HG03097 (cell line): ENCODE results near the gene MBTPS2.

Source experiments
- ATAC-seq: cut with Tn5 transposase; IDR thresholded peaks from one replicate; pipeline ENCODE4 v1.9.1; 2021; ENCODE audit not compliant: unreplicated experiment, low FRiP score

MBTPS2 gene

DNA sequence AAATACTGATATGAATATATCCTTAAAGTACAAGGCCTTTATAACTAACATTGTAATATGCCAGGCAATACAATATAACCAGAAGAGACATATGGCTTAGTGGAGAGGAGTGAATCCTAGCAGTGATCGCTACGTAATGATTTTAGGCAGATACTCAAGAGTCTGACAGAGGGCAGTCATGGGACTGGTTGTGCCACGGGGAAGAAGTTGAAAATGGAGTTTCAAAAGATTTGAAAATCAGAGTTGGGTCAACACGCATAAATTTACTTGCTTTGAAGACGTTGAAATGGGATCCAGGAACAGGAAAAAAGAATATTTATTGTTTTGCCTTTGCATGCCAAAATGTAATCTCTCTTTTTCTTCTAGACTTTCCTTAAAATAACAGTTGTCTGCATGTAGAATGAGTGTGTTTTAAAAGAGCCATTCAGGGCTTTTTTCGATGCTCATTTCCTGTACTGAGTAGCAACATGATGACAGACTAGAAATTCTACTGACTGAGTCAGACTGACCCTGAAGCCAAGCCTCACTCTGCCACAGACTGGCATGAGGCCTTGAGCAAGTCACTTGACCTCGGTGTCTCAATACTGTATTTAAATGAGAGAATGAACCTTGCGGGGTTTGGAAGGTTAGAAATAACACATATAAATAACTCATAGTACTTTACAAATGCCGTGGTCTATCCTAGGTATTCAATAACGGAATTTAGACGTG lies 93.0 kb downstream of the MBTPS2 start:
- no peak for ATAC-seq

DNA sequence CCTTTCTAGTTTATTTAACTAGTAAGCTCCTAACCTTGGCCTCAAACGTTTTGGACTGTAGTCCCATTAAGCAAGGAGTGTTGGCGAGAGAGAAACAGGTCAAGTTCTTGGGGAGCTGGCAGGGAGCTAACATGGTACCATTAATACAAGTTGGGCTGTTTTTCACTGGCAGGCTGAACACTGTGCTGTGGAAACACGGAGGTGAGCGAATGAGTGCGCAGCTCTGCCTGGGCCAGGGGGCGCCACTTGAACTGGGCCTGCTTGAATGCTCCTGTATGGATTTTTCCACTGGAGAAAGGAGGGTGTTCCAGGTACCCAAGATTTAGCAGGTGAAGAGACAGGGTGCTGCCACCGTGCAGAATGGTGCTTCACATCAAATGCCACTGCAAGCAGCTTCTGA lies 93.7 kb downstream of the MBTPS2 start:
- ATAC-seq = no peak

DNA sequence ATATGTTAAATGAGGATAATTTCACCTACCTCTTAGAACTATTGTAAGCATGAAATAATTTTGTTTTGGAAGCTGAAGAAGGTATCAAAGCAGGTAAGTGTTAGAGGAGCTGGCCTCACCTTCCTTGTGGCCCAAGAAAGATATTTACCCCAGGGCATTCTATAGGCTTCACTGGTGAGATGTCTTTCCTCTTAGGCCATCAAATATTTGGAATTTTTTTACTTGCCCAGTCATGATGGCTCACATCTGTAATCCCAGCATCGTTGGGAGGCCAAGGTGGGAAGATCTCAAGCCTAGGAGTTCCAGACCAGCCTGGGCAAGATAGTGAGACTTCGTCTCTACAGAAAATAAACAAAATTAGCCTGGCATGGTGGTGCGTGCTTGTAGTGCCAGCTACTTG lies 95.0 kb downstream of the MBTPS2 start:
- ATAC-seq = no peak
